GM12878 (cell line): ENCODE data around the gene CDC6. TPM values are rescaled to one million over a fixed set of nuclear protein-coding genes. Genes with fewer than 3 reads are reported as not detected.

Source experiments
- CHD1 ChIP-seq: IDR thresholded peaks from 2 replicates; pipeline ENCODE4 v1.6.1; 2012; ENCODE audit warnings: low read depth, low read length, improper control_type of control experiment
- IRF4 ChIP-seq: IDR thresholded peaks from 2 replicates; pipeline ENCODE4 v1.6.1; 2011; ENCODE audit warnings: low read depth, low read length
- MEF2B ChIP-seq: fragments of 450-650 bp; IDR thresholded peaks from 2 replicates; pipeline ENCODE4 v1.6.1; 2018; ENCODE audit warnings: mild to moderate bottlenecking, moderate library complexity; ENCODE audit not compliant: partially characterized antibody, poor library complexity, severe bottlenecking
- NRF1 ChIP-seq: conservative IDR thresholded peaks from 2 replicates; pipeline ENCODE4 v1.6.1; 2011; ENCODE audit warnings: mild to moderate bottlenecking, low read depth, low read length, improper control_type of control experiment
- PAX8 ChIP-seq: fragments of 450-650 bp; IDR thresholded peaks from 2 replicates; pipeline ENCODE4 v1.6.1; 2017; ENCODE audit warnings: mild to moderate bottlenecking, moderate library complexity
- RCOR1 ChIP-seq: conservative IDR thresholded peaks from 2 replicates; pipeline ENCODE4 v1.6.1; 2012; ENCODE audit warnings: low read depth, low read length, improper control_type of control experiment
- SMARCA5 ChIP-seq: fragments of 450-650 bp; IDR thresholded peaks from 2 replicates; pipeline ENCODE4 v1.6.1; 2017; ENCODE audit warnings: mild to moderate bottlenecking
- SP1 ChIP-seq: IDR thresholded peaks from one replicate; pipeline ENCODE4 v1.6.1; 2011; ENCODE audit warnings: low read depth, low read length
- TARDBP ChIP-seq: IDR thresholded peaks from 2 replicates; pipeline ENCODE4 v1.6.1; 2016; ENCODE audit warnings: borderline replicate concordance
- ZNF217 ChIP-seq: fragments of 450-650 bp; IDR thresholded peaks from 2 replicates; pipeline ENCODE4 v1.6.1; 2017; ENCODE audit warnings: antibody characterized with exemption, mild to moderate bottlenecking
- polyA plus RNA-seq, 11 experiments: library from polyadenylated mRNA; depleted of rRNA in 4 of 11; unstranded in 6 of 11; stranded (reverse) in 5 of 11; fragments of >200 nt; fragmentation: Nextera tagmentation in 4 of 11; fragmentation: Illumina TruSeq in 1 of 11; extraction: Ambion mirVana in 4 of 11; extraction: Trizol in 1 of 11; gene quantifications; 1 replicate in 1 of 11; 2 replicates in 10 of 11; pipeline versions ENCODE4 v1.2.1 to v1.2.3, GENCODE V29; 2011 to 2016; ENCODE audit warnings: inconsistent platforms in 2 of 11, missing spikeins in 2 of 11, low read depth in 1 of 11
- total RNA-seq, 4 experiments: library from RNA; depleted of rRNA in 3 of 4; stranded (reverse); fragments of >200 nt in 3 of 4; fragmentation: Illumina TruSeq in 1 of 4; extraction: Trizol in 1 of 4; gene quantifications; 2 replicates each; pipeline versions ENCODE4 v1.2.1 to v1.2.3, GENCODE V29; 2013 to 2021
- TF ChIP-seq, protein P1 (sequence below): IDR thresholded peaks from 2 replicates; pipeline ENCODE4 v1.6.1; 2012; ENCODE audit warnings: improper control_type of control experiment, low read depth, low read length; ENCODE audit not compliant: insufficient replicate concordance
- TF ChIP-seq, protein P2 (sequence below): fragments of 450-650 bp; IDR thresholded peaks from 2 replicates; pipeline ENCODE4 v1.6.1; 2018; ENCODE audit warnings: mild to moderate bottlenecking, low read depth, moderate library complexity; ENCODE audit not compliant: partially characterized antibody
- TF ChIP-seq, protein P3 (sequence below): fragments of 450-650 bp; IDR thresholded peaks from 2 replicates; pipeline ENCODE4 v1.6.1; 2017; ENCODE audit warnings: low read depth, mild to moderate bottlenecking, moderate library complexity
- TF ChIP-seq, protein P4 (sequence below): fragments of 450-650 bp; conservative IDR thresholded peaks from 2 replicates; pipeline ENCODE4 v1.6.1; 2017; ENCODE audit warnings: mild to moderate bottlenecking, moderate library complexity
- TF ChIP-seq, protein P5 (sequence below): IDR thresholded peaks from 2 replicates; pipeline ENCODE4 v1.6.1; 2011; ENCODE audit warnings: borderline replicate concordance, low read depth, mild to moderate bottlenecking, moderate library complexity, low read length; ENCODE audit not compliant: insufficient read depth, poor library complexity, severe bottlenecking

Gene CDC6
- total and polyA plus RNA-seq, 10 of the 15 experiments (the other 5 are each of a cell fraction or from before 2014, with no cell fraction given), result 13.3 to 60.9 (median 47.6) TPM

DNA sequence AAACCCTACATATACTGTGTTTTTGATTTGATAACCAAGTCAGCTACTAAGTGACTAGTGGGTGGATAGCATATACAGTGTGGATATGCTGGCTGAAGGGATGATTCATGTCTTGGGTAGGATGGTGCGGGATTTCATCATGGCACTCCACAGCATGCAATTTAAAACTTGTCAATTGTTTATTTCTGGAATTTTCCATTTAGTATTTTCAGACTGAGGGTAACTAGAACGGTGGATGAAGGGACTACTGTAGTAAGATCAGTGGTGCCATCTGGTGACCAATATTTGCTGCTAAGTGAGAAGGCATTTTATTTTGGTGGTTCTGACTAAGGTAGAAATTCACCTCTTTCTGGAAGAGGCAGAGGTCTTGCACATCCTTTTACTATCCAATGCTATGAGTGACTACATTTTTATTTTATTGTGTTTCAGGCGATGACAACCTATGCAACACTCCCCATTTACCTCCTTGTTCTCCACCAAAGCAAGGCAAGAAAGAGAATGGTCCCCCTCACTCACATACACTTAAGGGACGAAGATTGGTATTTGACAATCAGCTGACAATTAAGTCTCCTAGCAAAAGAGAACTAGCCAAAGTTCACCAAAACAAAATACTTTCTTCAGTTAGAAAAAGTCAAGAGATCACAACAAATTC is 3.1 kb downstream of the CDC6 start (continued):
- TF ChIP-seq, protein P1, sequence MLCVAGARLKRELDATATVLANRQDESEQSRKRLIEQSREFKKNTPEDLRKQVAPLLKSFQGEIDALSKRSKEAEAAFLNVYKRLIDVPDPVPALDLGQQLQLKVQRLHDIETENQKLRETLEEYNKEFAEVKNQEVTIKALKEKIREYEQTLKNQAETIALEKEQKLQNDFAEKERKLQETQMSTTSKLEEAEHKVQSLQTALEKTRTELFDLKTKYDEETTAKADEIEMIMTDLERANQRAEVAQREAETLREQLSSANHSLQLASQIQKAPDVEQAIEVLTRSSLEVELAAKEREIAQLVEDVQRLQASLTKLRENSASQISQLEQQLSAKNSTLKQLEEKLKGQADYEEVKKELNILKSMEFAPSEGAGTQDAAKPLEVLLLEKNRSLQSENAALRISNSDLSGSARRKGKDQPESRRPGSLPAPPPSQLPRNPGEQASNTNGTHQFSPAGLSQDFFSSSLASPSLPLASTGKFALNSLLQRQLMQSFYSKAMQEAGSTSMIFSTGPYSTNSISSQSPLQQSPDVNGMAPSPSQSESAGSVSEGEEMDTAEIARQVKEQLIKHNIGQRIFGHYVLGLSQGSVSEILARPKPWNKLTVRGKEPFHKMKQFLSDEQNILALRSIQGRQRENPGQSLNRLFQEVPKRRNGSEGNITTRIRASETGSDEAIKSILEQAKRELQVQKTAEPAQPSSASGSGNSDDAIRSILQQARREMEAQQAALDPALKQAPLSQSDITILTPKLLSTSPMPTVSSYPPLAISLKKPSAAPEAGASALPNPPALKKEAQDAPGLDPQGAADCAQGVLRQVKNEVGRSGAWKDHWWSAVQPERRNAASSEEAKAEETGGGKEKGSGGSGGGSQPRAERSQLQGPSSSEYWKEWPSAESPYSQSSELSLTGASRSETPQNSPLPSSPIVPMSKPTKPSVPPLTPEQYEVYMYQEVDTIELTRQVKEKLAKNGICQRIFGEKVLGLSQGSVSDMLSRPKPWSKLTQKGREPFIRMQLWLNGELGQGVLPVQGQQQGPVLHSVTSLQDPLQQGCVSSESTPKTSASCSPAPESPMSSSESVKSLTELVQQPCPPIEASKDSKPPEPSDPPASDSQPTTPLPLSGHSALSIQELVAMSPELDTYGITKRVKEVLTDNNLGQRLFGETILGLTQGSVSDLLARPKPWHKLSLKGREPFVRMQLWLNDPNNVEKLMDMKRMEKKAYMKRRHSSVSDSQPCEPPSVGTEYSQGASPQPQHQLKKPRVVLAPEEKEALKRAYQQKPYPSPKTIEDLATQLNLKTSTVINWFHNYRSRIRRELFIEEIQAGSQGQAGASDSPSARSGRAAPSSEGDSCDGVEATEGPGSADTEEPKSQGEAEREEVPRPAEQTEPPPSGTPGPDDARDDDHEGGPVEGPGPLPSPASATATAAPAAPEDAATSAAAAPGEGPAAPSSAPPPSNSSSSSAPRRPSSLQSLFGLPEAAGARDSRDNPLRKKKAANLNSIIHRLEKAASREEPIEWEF, result no peak
- TF ChIP-seq, protein P2, sequence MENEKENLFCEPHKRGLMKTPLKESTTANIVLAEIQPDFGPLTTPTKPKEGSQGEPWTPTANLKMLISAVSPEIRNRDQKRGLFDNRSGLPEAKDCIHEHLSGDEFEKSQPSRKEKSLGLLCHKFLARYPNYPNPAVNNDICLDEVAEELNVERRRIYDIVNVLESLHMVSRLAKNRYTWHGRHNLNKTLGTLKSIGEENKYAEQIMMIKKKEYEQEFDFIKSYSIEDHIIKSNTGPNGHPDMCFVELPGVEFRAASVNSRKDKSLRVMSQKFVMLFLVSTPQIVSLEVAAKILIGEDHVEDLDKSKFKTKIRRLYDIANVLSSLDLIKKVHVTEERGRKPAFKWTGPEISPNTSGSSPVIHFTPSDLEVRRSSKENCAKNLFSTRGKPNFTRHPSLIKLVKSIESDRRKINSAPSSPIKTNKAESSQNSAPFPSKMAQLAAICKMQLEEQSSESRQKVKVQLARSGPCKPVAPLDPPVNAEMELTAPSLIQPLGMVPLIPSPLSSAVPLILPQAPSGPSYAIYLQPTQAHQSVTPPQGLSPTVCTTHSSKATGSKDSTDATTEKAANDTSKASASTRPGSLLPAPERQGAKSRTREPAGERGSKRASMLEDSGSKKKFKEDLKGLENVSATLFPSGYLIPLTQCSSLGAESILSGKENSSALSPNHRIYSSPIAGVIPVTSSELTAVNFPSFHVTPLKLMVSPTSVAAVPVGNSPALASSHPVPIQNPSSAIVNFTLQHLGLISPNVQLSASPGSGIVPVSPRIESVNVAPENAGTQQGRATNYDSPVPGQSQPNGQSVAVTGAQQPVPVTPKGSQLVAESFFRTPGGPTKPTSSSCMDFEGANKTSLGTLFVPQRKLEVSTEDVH, result no peak
- no peak for TF ChIP-seq TARDBP
- TF ChIP-seq RCOR1, result no peak
- no peak for TF ChIP-seq MEF2B
- TF ChIP-seq PAX8, result no peak
- TF ChIP-seq NRF1, result no peak
- TF ChIP-seq SMARCA5, result 0 out of 2 replicates have a peak, but pooled peaks have one; percentile 15
- no peak for TF ChIP-seq IRF4
- TF ChIP-seq, protein P3, sequence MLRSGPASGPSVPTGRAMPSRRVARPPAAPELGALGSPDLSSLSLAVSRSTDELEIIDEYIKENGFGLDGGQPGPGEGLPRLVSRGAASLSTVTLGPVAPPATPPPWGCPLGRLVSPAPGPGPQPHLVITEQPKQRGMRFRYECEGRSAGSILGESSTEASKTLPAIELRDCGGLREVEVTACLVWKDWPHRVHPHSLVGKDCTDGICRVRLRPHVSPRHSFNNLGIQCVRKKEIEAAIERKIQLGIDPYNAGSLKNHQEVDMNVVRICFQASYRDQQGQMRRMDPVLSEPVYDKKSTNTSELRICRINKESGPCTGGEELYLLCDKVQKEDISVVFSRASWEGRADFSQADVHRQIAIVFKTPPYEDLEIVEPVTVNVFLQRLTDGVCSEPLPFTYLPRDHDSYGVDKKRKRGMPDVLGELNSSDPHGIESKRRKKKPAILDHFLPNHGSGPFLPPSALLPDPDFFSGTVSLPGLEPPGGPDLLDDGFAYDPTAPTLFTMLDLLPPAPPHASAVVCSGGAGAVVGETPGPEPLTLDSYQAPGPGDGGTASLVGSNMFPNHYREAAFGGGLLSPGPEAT, result no peak
- TF ChIP-seq CHD1, result no peak
- TF ChIP-seq, protein P4, sequence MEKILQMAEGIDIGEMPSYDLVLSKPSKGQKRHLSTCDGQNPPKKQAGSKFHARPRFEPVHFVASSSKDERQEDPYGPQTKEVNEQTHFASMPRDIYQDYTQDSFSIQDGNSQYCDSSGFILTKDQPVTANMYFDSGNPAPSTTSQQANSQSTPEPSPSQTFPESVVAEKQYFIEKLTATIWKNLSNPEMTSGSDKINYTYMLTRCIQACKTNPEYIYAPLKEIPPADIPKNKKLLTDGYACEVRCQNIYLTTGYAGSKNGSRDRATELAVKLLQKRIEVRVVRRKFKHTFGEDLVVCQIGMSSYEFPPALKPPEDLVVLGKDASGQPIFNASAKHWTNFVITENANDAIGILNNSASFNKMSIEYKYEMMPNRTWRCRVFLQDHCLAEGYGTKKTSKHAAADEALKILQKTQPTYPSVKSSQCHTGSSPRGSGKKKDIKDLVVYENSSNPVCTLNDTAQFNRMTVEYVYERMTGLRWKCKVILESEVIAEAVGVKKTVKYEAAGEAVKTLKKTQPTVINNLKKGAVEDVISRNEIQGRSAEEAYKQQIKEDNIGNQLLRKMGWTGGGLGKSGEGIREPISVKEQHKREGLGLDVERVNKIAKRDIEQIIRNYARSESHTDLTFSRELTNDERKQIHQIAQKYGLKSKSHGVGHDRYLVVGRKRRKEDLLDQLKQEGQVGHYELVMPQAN, result no peak
- TF ChIP-seq, protein P5, sequence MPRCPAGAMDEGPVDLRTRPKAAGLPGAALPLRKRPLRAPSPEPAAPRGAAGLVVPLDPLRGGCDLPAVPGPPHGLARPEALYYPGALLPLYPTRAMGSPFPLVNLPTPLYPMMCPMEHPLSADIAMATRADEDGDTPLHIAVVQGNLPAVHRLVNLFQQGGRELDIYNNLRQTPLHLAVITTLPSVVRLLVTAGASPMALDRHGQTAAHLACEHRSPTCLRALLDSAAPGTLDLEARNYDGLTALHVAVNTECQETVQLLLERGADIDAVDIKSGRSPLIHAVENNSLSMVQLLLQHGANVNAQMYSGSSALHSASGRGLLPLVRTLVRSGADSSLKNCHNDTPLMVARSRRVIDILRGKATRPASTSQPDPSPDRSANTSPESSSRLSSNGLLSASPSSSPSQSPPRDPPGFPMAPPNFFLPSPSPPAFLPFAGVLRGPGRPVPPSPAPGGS, result no peak
- TF ChIP-seq SP1, result no peak
- no peak for TF ChIP-seq ZNF217
